Subcutaneous adipose tissue (tissue), 4 donors: ENCODE results near the gene C4orf17. TPM values are rescaled to one million over a fixed set of nuclear protein-coding genes. Genes with fewer than 3 reads are reported as not detected.

Source experiments
- CTCF ChIP-seq: fragments of 450-650 bp; IDR thresholded peaks from one replicate; pipeline ENCODE4 v1.5.1; 2016; ENCODE audit warnings: low read depth, mild to moderate bottlenecking, control low read depth, antibody characterized with exemption, moderate library complexity
- total RNA-seq, 4 donors: library from RNA; depleted of rRNA; stranded (reverse); fragments of >200 nt; gene quantifications; one replicate each; pipeline ENCODE4 v1.1.0, GENCODE V29; 2016

C4orf17 gene
- total RNA-seq, 4 donors from 2014 or later, result not detected

GRCh38 chr4:99587803-99588202, 77.0 kb downstream of the C4orf17 start:
- TF ChIP-seq CTCF, result no peak

- no peak for TF ChIP-seq CTCF
Measured at GRCh38 chr4:99591757-99592156, 80.9 kb downstream of the C4orf17 start.

Other genes with a start within 250 kb of the C4orf17 start
- gene ADH1A, start 220.0 kb upstream of the C4orf17 start, total RNA-seq, result under 1 TPM in 3 of 4 donors, not detected in 1; 0.22 to 0.85 (median 0.82) TPM
- gene ADH1B, start 189.6 kb upstream of the C4orf17 start, total RNA-seq, result 1,000 to 10,000 TPM; 3,428 to 6,526 (median 5,135) TPM
- gene ADH1C, start 158.3 kb upstream of the C4orf17 start, total RNA-seq, result 10 to 100 TPM; 21.3 to 51.7 (median 24.4) TPM
- gene ADH7, start 75.7 kb upstream of the C4orf17 start, total RNA-seq, result not detected
- gene TRMT10A, start 53.0 kb downstream of the C4orf17 start, total RNA-seq, result 1 to 10 TPM; 6.0 to 9.0 (median 6.2) TPM
- gene MTTP, start 63.8 kb downstream of the C4orf17 start, total RNA-seq, result 1 to 10 TPM in 2 of 4 donors, under 1 TPM in 1, not detected in 1; 0.38 to 1.3 (median 1.0) TPM
- gene C4orf54, start 146.8 kb downstream of the C4orf17 start, total RNA-seq, result under 1 TPM in 1 of 4 donors, not detected in 3; under 0.01 TPM